Measurements from ENCODE around the gene CD244.

- TF ChIP-seq POLR2A (IDR thresholded peaks at IDR 0.05; ENCODE audit: low read depth, low read length) (no peak), POLR2AphosphoS5 (IDR thresholded peaks at IDR 0.05; ENCODE audit: insufficient read depth, low read depth, low read length) (no peak), EZH2 (IDR thresholded peaks at IDR 0.05; ENCODE audit: borderline replicate concordance, low read depth, low read length, severe bottlenecking) (no peak), JUN (IDR thresholded peaks at IDR 0.05; ENCODE audit: borderline replicate concordance, insufficient read depth, insufficient read length, low read depth) (no peak), MAX (IDR thresholded peaks at IDR 0.05; ENCODE audit: insufficient read depth, insufficient read length) (no peak)
- TF ChIP-seq, protein P1, sequence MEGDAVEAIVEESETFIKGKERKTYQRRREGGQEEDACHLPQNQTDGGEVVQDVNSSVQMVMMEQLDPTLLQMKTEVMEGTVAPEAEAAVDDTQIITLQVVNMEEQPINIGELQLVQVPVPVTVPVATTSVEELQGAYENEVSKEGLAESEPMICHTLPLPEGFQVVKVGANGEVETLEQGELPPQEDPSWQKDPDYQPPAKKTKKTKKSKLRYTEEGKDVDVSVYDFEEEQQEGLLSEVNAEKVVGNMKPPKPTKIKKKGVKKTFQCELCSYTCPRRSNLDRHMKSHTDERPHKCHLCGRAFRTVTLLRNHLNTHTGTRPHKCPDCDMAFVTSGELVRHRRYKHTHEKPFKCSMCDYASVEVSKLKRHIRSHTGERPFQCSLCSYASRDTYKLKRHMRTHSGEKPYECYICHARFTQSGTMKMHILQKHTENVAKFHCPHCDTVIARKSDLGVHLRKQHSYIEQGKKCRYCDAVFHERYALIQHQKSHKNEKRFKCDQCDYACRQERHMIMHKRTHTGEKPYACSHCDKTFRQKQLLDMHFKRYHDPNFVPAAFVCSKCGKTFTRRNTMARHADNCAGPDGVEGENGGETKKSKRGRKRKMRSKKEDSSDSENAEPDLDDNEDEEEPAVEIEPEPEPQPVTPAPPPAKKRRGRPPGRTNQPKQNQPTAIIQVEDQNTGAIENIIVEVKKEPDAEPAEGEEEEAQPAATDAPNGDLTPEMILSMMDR (IDR thresholded peaks at IDR 0.05; ENCODE audit: extremely low read depth in 1 of 2, insufficient read depth in 1 of 2, low read depth in 1 of 2, low read length in 2 of 2): no peak
Measured at GRCh38 chr1:160794376-160794775, 68.3 kb downstream of the CD244 start.

Measured in endothelial cell of umbilical vein (primary cell).